ENCODE data around the gene ABHD2.
"Not testable (repeated sequence)": the region's sequence is repeated elsewhere in the genome, so short reads cannot be mapped to it uniquely, and the experiment has no call there.

The ABHD2 gene

GRCh38 chr15:89198934-89199333 is 110.7 kb downstream of the ABHD2 start:
- no peak for DNase-seq

GRCh38 chr15:89199746-89200145 is 111.5 kb downstream of the ABHD2 start:
- no peak for DNase-seq

GRCh38 chr15:89200182-89200581 is 111.9 kb downstream of the ABHD2 start:
- DNase-seq = no peak

- DNase-seq = no peak
Measured at GRCh38 chr15:89201465-89202005, 113.3 kb downstream of the ABHD2 start.

- DNase-seq = no peak
Measured at GRCh38 chr15:89203705-89204273, 115.5 kb downstream of the ABHD2 start.

GRCh38 chr15:89205991-89206585 is 117.8 kb downstream of the ABHD2 start:
- DNase-seq = no peak

- peak; percentile 91 for DNase-seq
Measured at GRCh38 chr15:89206908-89207331, 118.7 kb downstream of the ABHD2 start.

- DNase-seq = no peak
Measured at GRCh38 chr15:89208256-89208655, 120.0 kb downstream of the ABHD2 start.

- no peak for DNase-seq
Measured at GRCh38 chr15:89209057-89209456, 120.8 kb downstream of the ABHD2 start.

- DNase-seq = peak; percentile 84
Measured at GRCh38 chr15:89211678-89212170, 123.5 kb downstream of the ABHD2 start.

GRCh38 chr15:89215627-89216026 is 127.4 kb downstream of the ABHD2 start:
- DNase-seq = no peak

GRCh38 chr15:89217031-89217430 is 128.8 kb downstream of the ABHD2 start:
- no peak for DNase-seq

- no peak for DNase-seq
Measured at GRCh38 chr15:89217686-89218376, 129.6 kb downstream of the ABHD2 start.

- no peak for DNase-seq
Measured at GRCh38 chr15:89218531-89218930, 130.3 kb downstream of the ABHD2 start.

GRCh38 chr15:89221543-89221942 is 133.3 kb downstream of the ABHD2 start, which contains the start of gene RLBP1:
TSS of gene RLBP1 (minus strand) at chr15:89221579. CDS start at chr15:89218975, 2,604 bp downstream.
- DNase-seq = no peak

- no peak for DNase-seq
Measured at GRCh38 chr15:89225588-89225987, 137.3 kb downstream of the ABHD2 start.

- DNase-seq = no peak
Measured at GRCh38 chr15:89226359-89227221, 138.3 kb downstream of the ABHD2 start.

- DNase-seq = no peak
Measured at GRCh38 chr15:89227425-89227824, 139.2 kb downstream of the ABHD2 start.

GRCh38 chr15:89230277-89230676 is 142.0 kb downstream of the ABHD2 start:
- DNase-seq = no peak

GRCh38 chr15:89231832-89232231 is 143.6 kb downstream of the ABHD2 start:
- DNase-seq = no peak

- DNase-seq = not testable (repeated sequence)
Measured at GRCh38 chr15:89239883-89240810, 151.9 kb downstream of the ABHD2 start.
